Activated naive CD4-positive, alpha-beta T cell treated with anti-CD3 and anti-CD28 coated beads, Interleukin-2, amount 50 U/mL, for 24 hours (primary cell): Measurements from ENCODE around the gene PLXNA2.

ENCODE experiments used
- H3K27ac Mint-ChIP-seq: one replicate; pipeline ENCODE4 v1.8.0; 2021; ENCODE audit warnings: mild to moderate bottlenecking, mixed read lengths
- H3K27me3 Mint-ChIP-seq: one replicate; pipeline ENCODE4 v1.8.0; 2021; ENCODE audit warnings: mixed read lengths
- H3K36me3 Mint-ChIP-seq: one replicate; pipeline ENCODE4 v1.8.0; 2021; ENCODE audit warnings: mixed read lengths
- H3K4me1 Mint-ChIP-seq: one replicate; pipeline ENCODE4 v1.8.0; 2021; ENCODE audit warnings: mixed read lengths
- H3K4me3 Mint-ChIP-seq: one replicate; pipeline ENCODE4 v1.8.0; 2021; ENCODE audit warnings: mild to moderate bottlenecking, mixed read lengths
- H3K9me3 Mint-ChIP-seq: one replicate; pipeline ENCODE4 v1.8.0; 2021; ENCODE audit warnings: mixed read lengths

PLXNA2 gene, protein sequence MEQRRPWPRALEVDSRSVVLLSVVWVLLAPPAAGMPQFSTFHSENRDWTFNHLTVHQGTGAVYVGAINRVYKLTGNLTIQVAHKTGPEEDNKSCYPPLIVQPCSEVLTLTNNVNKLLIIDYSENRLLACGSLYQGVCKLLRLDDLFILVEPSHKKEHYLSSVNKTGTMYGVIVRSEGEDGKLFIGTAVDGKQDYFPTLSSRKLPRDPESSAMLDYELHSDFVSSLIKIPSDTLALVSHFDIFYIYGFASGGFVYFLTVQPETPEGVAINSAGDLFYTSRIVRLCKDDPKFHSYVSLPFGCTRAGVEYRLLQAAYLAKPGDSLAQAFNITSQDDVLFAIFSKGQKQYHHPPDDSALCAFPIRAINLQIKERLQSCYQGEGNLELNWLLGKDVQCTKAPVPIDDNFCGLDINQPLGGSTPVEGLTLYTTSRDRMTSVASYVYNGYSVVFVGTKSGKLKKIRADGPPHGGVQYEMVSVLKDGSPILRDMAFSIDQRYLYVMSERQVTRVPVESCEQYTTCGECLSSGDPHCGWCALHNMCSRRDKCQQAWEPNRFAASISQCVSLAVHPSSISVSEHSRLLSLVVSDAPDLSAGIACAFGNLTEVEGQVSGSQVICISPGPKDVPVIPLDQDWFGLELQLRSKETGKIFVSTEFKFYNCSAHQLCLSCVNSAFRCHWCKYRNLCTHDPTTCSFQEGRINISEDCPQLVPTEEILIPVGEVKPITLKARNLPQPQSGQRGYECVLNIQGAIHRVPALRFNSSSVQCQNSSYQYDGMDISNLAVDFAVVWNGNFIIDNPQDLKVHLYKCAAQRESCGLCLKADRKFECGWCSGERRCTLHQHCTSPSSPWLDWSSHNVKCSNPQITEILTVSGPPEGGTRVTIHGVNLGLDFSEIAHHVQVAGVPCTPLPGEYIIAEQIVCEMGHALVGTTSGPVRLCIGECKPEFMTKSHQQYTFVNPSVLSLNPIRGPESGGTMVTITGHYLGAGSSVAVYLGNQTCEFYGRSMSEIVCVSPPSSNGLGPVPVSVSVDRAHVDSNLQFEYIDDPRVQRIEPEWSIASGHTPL (N-terminal part only)

DNA sequence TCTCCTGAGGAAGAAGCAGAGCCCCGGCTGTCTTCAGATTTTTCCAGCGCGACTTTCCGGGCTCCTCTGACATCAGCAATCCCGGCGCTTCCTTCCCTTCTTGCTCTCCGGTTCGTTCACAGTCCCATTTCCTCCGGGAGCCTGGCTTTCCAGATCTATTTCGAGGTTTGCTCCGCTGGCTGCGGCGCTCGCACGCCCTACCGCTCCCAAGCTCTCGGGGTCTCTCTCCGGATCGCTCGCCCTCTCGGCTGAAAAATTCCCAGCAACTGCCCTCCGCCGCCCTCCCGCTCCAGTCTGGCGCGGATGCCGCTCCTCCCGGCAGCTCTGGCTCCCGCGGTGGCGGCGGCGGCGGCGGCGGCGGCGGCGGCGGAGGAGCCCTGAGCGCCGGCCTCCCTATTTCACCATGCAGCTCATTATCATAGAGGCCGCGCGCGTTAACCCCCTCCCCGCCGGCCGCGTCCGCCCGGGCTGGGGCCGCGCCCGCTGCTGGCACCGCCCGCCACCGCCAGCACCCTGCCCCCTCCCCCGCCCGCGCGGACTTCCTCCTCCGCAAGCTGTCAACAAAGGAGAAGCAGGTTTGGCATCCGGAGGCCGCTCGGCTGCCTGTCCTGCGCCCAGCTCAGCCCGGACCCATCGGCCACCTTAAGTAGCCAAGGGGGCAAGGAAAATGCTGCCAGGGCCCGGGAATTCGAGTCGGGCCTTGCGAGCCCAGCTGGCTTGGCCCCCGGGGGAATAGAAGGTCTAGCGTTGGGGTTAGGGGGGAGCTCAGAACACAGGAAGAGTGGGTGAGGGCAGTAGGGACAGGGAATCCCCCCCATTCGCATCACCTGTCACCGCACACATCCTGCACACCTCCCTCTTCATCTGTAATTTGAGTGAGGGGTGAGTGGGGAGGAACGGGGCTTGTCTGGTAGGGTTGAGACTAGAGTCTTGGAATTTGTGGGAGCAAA is at the start of gene PLXNA2:
Gene PLXNA2 (minus strand): TSS at position 418 of the 950 bp plus-strand sequence. CDS start 26,462 bp downstream, outside the sequence.
- no peaks in the 10 kb centered on the region for H3K36me3 Mint-ChIP-seq
- H3K4me1 Mint-ChIP-seq: peaks cover 11% of the 10 kb centered on the region
- H3K27ac Mint-ChIP-seq: no peak within 1 kb of the TSS
- H3K9me3 Mint-ChIP-seq: no peaks in the 10 kb centered on the region
- peak within 1 kb of the TSS; percentile 88 for H3K4me3 Mint-ChIP-seq
- H3K27me3 Mint-ChIP-seq: peaks cover 20% of the 10 kb centered on the region

DNA sequence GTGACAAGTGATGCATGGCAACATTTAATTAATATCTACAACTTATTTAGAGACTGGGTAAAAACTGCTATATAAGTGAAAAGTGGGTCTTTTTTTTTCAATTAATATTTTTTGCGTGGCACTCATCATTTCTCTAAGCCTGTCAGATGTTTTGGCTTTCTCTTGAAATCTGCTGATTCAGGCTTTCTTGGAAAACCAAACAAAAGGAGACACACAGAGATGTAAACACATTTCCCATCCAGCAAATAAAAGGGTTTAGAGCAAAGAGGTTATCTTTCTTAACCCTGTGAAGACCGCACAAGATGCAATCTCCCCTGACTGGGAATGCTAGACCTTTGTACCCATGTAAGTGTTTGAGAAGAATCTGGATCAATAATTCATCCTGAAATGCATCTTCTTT is 48.7 kb upstream of the PLXNA2 start:
- no peaks in the 10 kb centered on the region for H3K36me3 Mint-ChIP-seq
- H3K4me1 Mint-ChIP-seq: no peaks in the 10 kb centered on the region
- H3K9me3 Mint-ChIP-seq: no peaks in the 10 kb centered on the region
- no peak overlapping the region for H3K4me3 Mint-ChIP-seq
- peaks cover 6% of the 10 kb centered on the region for H3K27me3 Mint-ChIP-seq
- H3K27ac Mint-ChIP-seq: no peak overlapping the region

DNA sequence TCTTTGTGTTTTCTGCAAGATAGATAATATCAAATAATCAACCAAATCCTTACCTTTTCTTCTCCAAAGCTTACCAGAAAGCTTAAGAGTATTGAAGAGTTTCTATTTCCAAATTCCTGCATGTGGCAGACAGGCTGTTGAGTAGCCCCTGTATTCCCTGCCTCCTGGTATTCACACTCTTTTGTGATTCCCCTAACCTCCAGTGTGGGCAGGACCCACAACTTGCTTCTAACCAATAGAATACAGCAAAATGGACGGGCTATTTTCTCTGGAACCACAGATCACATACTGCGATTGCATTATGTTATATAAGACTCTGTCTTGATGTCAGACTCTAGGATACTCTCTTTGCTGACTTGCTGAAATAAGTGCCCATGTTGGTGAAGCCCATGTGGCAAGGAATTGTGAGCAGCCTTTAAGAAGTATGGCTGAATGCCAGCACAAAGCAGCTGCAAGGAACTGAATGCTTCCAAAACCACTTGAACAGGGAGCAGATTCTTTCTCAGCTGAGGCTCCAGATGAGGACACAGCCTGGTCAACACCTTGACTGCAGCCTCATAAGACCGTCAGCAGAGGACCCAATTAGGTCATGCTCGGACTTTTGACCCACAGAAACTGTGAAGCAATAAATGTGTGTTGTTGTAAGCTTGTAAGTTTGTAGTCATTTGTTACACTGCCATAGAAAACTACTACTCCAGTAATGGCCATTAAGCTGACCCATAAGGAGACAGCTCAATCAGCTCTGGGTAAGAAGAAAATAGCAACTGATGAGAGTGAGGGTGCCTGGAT is 47.9 kb upstream of the PLXNA2 start:
- Mint-ChIP-seq H3K4me1 (no peaks in the 10 kb centered on the region), H3K9me3 (no peaks in the 10 kb centered on the region), H3K27me3 (peaks cover 7% of the 10 kb centered on the region), H3K36me3 (no peaks in the 10 kb centered on the region), H3K4me3 (no peak overlapping the region), H3K27ac (no peak overlapping the region)

DNA sequence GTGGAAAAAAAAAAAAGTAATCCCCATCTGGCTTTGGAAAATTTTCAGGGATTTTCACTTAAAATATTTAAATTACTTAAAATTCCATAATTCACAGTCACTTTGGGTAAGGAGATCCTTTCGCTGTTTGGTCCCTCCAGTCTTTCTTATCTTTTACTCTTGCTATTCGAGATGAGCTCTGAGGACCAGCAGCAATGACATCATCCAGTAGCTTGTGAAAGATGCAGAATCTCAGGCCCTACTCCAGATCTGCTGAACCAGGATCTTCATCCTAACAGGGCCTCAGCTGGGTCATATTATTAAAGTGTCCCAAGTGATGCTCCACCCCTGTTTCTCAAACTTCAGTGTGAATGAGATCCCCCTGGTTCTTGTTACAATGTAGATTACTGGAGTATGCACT is 46.9 kb upstream of the PLXNA2 start:
- Mint-ChIP-seq H3K4me1 (no peaks in the 10 kb centered on the region), H3K27ac (no peak overlapping the region), H3K36me3 (no peaks in the 10 kb centered on the region), H3K9me3 (no peaks in the 10 kb centered on the region), H3K27me3 (peaks cover 7% of the 10 kb centered on the region), H3K4me3 (no peak overlapping the region)

DNA sequence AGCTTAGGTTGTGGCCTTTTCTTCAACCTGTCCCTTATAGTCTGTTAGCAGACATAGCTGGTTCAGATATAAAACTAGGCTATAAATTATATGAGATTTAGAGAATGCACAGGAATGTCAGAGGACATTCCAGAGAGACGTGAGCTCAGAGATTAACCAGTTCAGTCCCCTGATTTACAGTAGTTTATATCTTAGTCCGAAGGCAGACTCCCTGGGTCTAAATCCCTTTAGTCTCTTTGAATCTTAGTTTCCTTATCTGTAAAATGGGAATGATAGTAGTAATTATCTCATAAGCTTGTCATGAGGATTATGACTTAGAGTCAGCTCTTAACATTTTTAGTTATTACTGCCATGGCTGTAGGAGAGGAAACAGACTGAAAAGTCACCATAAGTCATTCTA is 45.5 kb upstream of the PLXNA2 start:
- no peaks in the 10 kb centered on the region for H3K4me1 Mint-ChIP-seq
- peaks cover 4% of the 10 kb centered on the region for H3K27me3 Mint-ChIP-seq
- H3K4me3 Mint-ChIP-seq: no peak overlapping the region
- H3K36me3 Mint-ChIP-seq: no peaks in the 10 kb centered on the region
- no peaks in the 10 kb centered on the region for H3K9me3 Mint-ChIP-seq
- H3K27ac Mint-ChIP-seq: no peak overlapping the region

DNA sequence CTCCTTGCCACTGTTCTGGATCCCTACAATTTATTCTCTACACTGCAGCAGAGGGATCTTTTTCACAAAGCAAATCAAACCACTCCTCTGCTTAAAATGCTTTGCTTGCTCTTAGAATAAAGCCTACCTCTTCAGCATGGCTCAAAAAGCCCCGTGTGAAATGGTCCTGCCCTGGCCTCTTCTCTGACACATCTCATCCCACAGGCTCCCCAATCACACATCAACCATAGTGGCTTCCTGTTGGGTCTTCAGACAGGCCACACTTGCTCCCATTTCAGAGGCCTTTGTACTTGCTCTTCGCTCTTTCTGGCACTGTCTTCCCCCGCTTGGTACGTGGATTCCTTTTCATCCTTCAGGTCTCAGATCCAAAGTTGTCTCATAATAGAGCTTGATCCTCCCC is 44.3 kb upstream of the PLXNA2 start:
- no peak overlapping the region for H3K4me3 Mint-ChIP-seq
- H3K36me3 Mint-ChIP-seq: no peaks in the 10 kb centered on the region
- H3K4me1 Mint-ChIP-seq: no peaks in the 10 kb centered on the region
- H3K27ac Mint-ChIP-seq: no peak overlapping the region
- no peaks in the 10 kb centered on the region for H3K9me3 Mint-ChIP-seq
- peaks cover 1% of the 10 kb centered on the region for H3K27me3 Mint-ChIP-seq

DNA sequence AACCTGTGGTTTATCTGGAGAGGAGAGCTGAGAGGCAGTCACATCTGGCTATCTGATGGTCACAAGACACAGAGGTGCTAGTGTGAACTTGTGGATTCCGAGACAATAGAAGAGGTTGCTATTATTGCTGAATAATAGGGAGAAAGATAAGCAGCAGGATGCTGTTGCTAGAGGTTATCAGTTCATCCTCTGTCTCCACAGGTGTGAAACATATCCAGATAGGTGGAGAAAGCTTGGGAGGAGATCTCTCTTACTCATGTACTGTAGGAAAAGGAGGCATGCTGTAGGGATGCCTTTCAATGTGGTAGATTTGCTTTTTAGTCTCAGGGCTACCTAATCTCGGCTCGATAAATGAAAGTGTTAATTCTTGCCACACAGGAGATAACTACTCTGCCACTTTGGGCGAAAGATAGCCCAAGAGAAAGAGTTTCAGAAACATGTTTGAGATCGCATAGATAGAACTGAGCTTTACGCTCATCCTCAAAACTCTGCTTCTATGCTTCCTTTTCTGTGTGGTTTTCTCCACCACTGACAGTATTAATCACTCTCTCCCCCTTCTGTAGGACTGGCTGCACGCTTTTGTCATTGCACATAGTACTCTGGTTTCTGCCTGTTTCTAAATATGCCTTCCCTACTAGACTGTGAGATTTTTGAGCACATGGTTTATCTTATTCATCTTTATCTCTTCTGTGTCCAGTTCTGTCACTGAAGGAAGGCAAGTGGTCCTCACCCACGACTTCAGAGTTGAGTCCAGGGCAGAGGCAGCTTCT is 36.7 kb upstream of the PLXNA2 start:
- no peaks in the 10 kb centered on the region for H3K4me1 Mint-ChIP-seq
- H3K27ac Mint-ChIP-seq: no peak overlapping the region
- H3K4me3 Mint-ChIP-seq: no peak overlapping the region
- no peaks in the 10 kb centered on the region for H3K36me3 Mint-ChIP-seq
- H3K9me3 Mint-ChIP-seq: no peaks in the 10 kb centered on the region
- peaks cover 14% of the 10 kb centered on the region for H3K27me3 Mint-ChIP-seq

DNA sequence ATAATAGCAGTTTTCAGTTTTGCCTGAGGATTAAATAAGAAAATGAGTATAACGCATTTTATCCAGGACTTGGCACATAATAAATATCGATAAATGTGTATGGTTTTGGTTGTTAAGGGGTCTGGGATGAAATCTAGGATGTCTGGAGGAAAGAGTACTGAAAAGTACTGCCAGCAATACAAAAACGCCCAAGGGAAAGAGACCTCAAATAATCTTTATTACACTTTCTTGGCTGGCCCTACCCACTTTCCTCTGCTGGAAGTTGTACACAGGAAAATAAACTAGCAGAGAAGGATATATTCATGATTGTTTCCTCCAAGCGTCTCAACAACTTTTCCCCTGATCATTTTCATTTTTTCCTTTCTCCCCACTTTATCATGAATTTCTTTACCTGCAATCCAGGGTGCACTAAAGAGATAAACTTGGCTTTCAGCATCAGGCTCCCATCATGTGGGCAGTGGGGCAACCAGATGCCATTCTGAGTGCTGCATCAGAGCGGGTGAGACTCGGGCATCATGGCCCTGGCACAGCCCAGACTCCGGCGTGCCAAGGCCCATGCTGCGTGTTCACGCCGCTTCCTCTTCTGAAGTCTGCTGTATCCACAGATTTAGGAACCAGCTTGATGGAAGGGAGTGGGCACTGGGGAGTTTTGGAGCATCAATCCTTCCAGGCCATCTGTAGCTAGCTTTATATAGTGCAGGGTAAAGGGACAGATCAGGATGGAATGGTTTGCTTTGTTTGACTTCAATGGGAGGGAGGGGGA is 35.8 kb upstream of the PLXNA2 start:
- no peaks in the 10 kb centered on the region for H3K36me3 Mint-ChIP-seq
- H3K27ac Mint-ChIP-seq: no peak overlapping the region
- no peaks in the 10 kb centered on the region for H3K9me3 Mint-ChIP-seq
- peaks cover 18% of the 10 kb centered on the region for H3K27me3 Mint-ChIP-seq
- no peak overlapping the region for H3K4me3 Mint-ChIP-seq
- no peaks in the 10 kb centered on the region for H3K4me1 Mint-ChIP-seq

DNA sequence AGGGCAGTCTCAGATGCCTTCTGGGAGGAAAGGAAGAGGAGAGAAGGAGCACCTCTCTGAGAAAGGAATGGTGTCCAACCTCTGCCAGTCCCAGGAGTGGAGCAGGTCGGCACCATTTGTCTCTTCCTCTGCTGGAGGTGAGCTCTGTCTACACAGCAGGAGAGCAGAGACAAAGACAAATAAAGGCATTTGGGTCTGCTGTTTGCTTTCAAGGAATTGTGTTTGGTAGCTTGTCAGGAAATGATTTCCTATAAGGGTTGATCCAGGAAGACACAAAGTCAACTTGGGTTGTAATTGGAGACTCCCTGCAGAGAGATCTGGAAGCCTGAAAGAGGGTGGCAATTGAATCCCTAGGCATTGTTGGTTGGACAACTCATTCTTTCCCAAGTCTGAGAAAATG is 34.5 kb upstream of the PLXNA2 start:
- Mint-ChIP-seq H3K4me3 (no peak overlapping the region), H3K9me3 (no peaks in the 10 kb centered on the region), H3K4me1 (no peaks in the 10 kb centered on the region), H3K27ac (no peak overlapping the region), H3K36me3 (no peaks in the 10 kb centered on the region), H3K27me3 (peaks cover 22% of the 10 kb centered on the region)

DNA sequence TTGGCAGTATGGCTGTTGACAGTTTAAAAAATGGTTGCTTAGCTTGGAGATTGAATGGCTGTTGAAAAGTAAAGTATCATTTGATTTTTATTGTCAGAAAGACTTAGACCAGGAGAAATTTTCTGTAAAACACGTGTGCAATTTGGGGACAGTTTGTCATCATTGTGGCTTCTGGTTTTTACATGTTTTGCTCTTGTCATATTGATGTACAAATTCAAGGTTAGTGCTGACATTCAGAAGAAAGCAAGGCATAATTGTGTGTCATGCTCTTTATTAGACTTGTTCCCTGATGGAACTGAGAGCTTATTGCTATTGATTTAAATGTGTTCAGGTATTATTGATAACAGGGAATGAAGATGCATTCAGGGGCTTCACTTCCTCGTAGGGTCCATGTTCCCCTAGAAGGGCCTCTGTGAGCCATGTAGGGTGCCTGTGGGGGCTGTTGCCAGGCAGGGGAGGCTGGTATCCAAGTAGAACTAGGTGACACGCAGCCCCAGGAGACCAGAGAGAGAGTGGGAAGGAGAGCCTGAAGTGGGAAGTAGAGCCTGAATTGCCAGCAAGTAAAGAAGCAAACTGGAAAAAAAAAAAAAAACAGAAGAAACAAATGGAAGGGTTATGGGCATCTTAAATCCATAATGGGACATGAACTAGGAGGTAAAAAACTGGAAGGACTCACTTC is 32.7 kb upstream of the PLXNA2 start:
- peaks cover 22% of the 10 kb centered on the region for H3K27me3 Mint-ChIP-seq
- H3K27ac Mint-ChIP-seq: no peak overlapping the region
- no peaks in the 10 kb centered on the region for H3K4me1 Mint-ChIP-seq
- no peak overlapping the region for H3K4me3 Mint-ChIP-seq
- H3K36me3 Mint-ChIP-seq: no peaks in the 10 kb centered on the region
- no peaks in the 10 kb centered on the region for H3K9me3 Mint-ChIP-seq

DNA sequence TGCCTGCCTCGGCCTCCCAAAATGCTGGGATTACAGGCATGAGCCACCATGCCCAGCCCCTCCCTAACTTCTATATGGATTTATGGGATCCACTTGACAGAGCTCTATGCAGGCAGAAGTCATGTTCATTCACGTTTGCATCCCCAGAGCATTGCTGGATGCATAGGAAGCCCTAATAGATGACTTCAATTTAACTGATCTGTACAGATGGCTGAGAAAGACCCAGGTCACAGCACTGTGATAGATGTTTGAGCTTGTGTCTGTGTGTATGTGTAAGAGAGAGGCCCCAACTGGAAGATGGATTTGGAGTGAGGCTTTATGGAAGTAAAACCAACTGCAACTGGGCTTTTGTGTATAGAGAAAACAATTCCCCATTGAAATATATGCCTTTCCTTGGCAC is 30.9 kb upstream of the PLXNA2 start:
- Mint-ChIP-seq H3K4me1 (no peaks in the 10 kb centered on the region), H3K27me3 (peaks cover 23% of the 10 kb centered on the region), H3K4me3 (no peak overlapping the region)

DNA sequence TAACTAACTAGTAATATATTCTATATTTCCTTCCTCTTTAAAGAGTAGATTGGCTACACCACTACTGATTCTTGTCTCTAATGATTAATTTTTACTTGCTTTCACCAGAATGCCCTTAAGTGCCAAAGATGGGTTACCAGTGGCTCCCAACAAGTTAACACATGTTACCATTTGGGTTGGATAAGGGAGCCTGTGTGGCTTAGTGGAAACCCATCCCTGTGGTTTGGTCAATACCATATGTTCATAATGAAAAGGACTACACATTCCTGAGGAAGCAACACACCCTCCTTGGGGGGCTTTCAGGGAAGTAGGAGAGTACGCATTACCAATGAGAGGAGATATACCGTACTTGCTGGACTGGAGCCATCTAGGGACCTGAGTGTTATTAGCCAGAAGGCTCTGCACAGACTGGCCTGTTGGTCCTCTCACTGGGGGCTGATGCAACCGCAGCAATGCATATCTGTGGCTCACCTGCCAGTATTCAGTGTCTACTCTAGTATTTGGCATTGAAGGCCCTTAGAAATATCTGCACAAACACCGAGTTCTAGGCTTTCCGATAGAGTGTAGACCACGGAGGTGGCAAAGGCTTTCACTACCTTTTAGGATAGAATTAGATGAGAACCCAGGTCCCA is 29.3 kb upstream of the PLXNA2 start:
- Mint-ChIP-seq H3K4me1 (no peaks in the 10 kb centered on the region), H3K27me3 (peaks cover 31% of the 10 kb centered on the region), H3K36me3 (no peaks in the 10 kb centered on the region), H3K4me3 (no peak overlapping the region), H3K27ac (no peak overlapping the region), H3K9me3 (no peaks in the 10 kb centered on the region)

More for the DNA sequence above, 30.9 kb upstream of the PLXNA2 start:
- H3K27ac Mint-ChIP-seq: no peak overlapping the region
- H3K36me3 Mint-ChIP-seq: no peaks in the 10 kb centered on the region
- no peaks in the 10 kb centered on the region for H3K9me3 Mint-ChIP-seq
